Progenitor cell of endocrine pancreas (in vitro differentiated cells): ENCODE data around the gene GABBR2. TPM values are rescaled to one million over a fixed set of nuclear protein-coding genes. Genes with fewer than 3 reads are reported as not detected.

Experiments
- DNase-seq: peaks from one replicate; pipeline ENCODE4 v3.0.0; 2021; ENCODE audit warnings: low spot score; ENCODE audit not compliant: unreplicated experiment
- H3K27ac Mint-ChIP-seq: 2 replicates; pipeline ENCODE4 v1.8.0; 2021; ENCODE audit warnings: mild to moderate bottlenecking, moderate library complexity, mixed read lengths
- H3K27me3 Mint-ChIP-seq: 2 replicates; pipeline ENCODE4 v1.8.0; 2021; ENCODE audit warnings: mixed read lengths
- H3K36me3 Mint-ChIP-seq: 2 replicates; pipeline ENCODE4 v1.8.0; 2022; ENCODE audit warnings: mixed read lengths; ENCODE audit not compliant: insufficient read depth
- H3K4me1 Mint-ChIP-seq: 2 replicates; pipeline ENCODE4 v1.8.0; 2021; ENCODE audit warnings: low read depth, mixed read lengths
- H3K4me3 Mint-ChIP-seq: 2 replicates; pipeline ENCODE4 v1.8.0; 2021; ENCODE audit warnings: low read depth, mild to moderate bottlenecking, moderate library complexity, mixed read lengths
- H3K9me3 Mint-ChIP-seq: 2 replicates; pipeline ENCODE4 v1.8.0; 2021; ENCODE audit warnings: low read depth, mixed read lengths
- CTCF ChIP-seq: fragments of 200-600 bp; sonication (generic); IDR thresholded peaks from one replicate; pipeline ENCODE4 v1.5.0; 2021; ENCODE audit warnings: antibody characterized with exemption, mild to moderate bottlenecking; ENCODE audit not compliant: unreplicated experiment
- total RNA-seq: library from RNA; stranded (reverse); gene quantifications from 2 replicates; pipeline ENCODE4 v1.2.1, GENCODE V29; 2021

The GABBR2 gene
- total RNA-seq, 1 donor from 2014 or later: 0.84 TPM

GRCh38 chr9:98550206-98550820, 158.4 kb downstream of the GABBR2 start:
- H3K27me3 Mint-ChIP-seq: peaks cover 3% of the 10 kb centered on the region
- DNase-seq: no peak
- no peak overlapping the region for H3K27ac Mint-ChIP-seq
- H3K36me3 Mint-ChIP-seq: no peaks in the 10 kb centered on the region
- no peak overlapping the region for H3K4me3 Mint-ChIP-seq
- peaks cover 7% of the 10 kb centered on the region for H3K9me3 Mint-ChIP-seq
- peaks cover 3% of the 10 kb centered on the region for H3K4me1 Mint-ChIP-seq
- no peak for TF ChIP-seq CTCF

DNA sequence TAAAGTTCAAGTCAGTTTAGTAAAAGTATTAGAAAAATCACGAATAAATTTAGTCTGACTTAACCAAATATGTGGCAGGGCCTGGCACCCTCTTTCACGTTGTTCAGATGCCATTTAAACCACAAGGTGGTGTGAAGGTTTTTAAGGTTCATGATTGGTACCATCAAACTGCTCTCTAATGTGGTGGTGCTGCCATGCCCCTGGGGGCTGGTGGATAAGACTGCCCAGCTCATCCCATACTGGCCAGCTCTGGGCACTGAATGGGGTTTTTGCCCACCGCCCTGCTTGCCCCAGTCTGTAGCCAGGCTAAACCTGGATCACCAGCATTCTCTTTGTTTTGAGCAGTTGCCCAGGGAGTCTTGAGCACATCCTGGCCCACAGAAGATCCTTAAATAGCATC, 159.3 kb downstream of the GABBR2 start:
- Mint-ChIP-seq H3K27ac (no peak overlapping the region), H3K4me3 (no peak overlapping the region), H3K27me3 (peaks cover 3% of the 10 kb centered on the region), H3K36me3 (no peaks in the 10 kb centered on the region), H3K4me1 (peaks cover 3% of the 10 kb centered on the region), H3K9me3 (peaks cover 7% of the 10 kb centered on the region)
- DNase-seq: no peak
- TF ChIP-seq CTCF: no peak

DNA sequence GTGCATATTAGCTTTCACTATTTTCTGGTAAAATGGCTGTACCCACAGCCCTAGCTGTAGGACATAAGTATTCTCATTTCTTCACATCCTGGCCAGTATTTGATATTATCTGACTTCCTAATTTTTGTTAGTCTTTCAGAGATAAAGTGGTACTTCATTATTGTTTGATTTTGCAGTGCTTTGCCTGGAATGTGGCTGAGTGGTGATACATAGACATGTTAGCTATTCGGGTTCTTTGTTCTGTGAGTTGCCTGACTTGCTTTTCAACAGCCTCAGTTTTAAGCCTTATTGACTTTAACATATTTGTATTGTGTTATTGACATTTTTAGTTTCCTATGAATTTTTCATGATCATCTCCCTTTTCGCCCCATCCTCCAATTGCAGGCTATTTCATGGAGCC, 161.1 kb downstream of the GABBR2 start:
- DNase-seq: no peak
- peaks cover 7% of the 10 kb centered on the region for H3K9me3 Mint-ChIP-seq
- H3K27ac Mint-ChIP-seq: no peak overlapping the region
- peaks cover 3% of the 10 kb centered on the region for H3K4me1 Mint-ChIP-seq
- peaks cover 6% of the 10 kb centered on the region for H3K27me3 Mint-ChIP-seq
- no peak for TF ChIP-seq CTCF
- no peaks in the 10 kb centered on the region for H3K36me3 Mint-ChIP-seq
- H3K4me3 Mint-ChIP-seq: no peak overlapping the region

DNA sequence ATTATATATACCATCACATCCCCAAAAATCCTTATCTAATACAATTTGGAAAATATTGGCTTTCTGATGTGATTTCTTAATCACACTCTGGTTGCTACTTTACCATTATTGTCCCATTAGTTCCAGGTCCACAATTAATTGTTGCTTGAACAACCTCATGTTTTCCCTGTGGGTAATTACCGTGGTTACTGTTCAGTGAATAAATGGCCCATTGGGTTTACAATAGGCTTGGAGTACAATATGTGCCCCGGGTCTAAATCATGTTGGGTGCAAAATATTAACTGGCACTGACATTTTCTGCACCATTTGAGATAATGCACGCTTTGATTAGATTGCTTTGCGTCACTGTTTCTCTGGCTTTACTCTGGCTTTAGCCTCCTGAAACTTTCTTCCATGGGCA, 163.7 kb downstream of the GABBR2 start:
- peaks cover 10% of the 10 kb centered on the region for H3K27me3 Mint-ChIP-seq
- peaks cover 7% of the 10 kb centered on the region for H3K9me3 Mint-ChIP-seq
- H3K27ac Mint-ChIP-seq: no peak overlapping the region

DNA sequence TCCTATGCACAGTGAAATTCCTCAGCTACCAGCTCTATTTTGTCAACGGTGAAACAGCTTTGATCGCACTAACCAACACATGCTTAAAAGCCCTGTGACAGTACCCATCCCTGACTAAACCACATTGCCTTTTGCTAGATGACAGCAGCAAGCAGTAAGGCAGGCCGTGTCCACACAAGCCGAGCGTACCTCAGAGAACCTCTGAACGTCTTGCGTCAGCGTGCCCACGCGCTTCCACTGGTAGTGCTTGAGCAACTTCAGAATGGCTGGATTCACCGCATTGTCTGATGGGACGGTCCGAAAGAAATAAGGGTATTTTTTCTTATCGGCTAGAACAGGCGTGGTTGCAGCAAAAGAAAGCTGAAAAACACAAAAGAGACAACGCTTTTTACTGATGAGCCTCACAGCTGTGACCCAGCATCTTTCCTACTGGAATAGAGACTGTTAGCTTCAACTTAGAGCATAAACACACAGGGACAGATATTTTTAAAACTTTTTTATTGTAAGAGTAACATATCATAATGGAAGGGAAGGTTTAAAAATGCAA, 167.0 kb downstream of the GABBR2 start:
- DNase-seq: no peak
- Mint-ChIP-seq H3K27me3 (peaks cover 11% of the 10 kb centered on the region), H3K4me1 (no peaks in the 10 kb centered on the region), H3K9me3 (no peaks in the 10 kb centered on the region), H3K27ac (no peak overlapping the region), H3K4me3 (no peak overlapping the region), H3K36me3 (no peaks in the 10 kb centered on the region)
- TF ChIP-seq CTCF: no peak

More for the DNA sequence above, 163.7 kb downstream of the GABBR2 start:
- no peak for DNase-seq
- H3K4me1 Mint-ChIP-seq: no peaks in the 10 kb centered on the region
- no peak for TF ChIP-seq CTCF
- H3K4me3 Mint-ChIP-seq: no peak overlapping the region
- no peaks in the 10 kb centered on the region for H3K36me3 Mint-ChIP-seq
